Erythroblast (primary cell): ENCODE results near the gene KCNG2.
"Not testable (repeated sequence)": the region's sequence is repeated elsewhere in the genome, so short reads cannot be mapped to it uniquely, and the experiment has no call there.

Source experiments
- DNase-seq, 2 experiments: peaks; one replicate each; lab custom pipeline; 2025; lab: John Stamatoyannopoulos, UW
- GATA1 ChIP-seq: IDR thresholded peaks from 2 replicates; pipeline ENCODE4 v1.6.1; 2011; ENCODE audit warnings: low read depth, mild to moderate bottlenecking, control low read depth, low read length, moderate library complexity
- POLR2A ChIP-seq: IDR thresholded peaks from 2 replicates; pipeline ENCODE4 v1.6.1; 2011; ENCODE audit warnings: mild to moderate bottlenecking, low read length

KCNG2 gene

DNA sequence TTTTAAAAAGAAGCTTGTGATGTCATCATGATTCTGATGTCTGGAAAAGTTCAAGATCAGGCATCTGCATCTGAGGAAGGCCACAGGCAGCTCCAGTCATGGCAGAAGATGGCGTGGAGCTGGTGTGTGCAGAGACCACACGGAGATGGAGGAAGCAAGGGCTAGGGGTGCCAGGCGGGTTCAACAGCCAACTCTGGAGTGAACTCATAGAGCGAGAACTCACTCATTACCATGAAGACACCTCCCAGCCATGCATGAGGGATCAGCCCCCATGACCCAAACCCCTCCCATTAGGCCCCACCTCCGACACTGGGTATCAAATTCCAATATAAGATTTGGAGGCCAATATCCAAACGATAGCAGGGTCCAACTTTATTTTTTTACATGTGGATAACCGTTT, 61.6 kb downstream of the KCNG2 start:
- no peak for DNase-seq
- TF ChIP-seq GATA1 (no peak), POLR2A (no peak)

DNA sequence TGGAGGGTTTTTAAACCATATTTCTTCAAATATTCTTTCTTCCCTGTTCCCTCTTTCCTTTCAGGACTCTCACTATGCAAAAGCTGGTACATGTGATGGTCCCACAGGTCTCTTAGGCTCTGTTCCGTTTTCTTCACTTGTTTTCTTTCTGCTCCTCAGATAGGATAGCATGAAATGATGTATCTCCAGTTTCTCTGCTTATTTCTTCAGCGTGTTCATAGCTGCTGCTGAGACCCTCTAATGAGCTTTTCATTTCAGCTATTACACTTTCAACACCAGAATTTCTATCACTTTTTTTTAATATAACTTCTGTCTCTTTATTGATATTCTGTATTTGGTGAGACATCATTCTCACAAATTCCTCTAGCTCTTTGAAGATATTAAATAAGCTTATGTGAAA, 63.9 kb downstream of the KCNG2 start:
- no peak for DNase-seq
- TF ChIP-seq GATA1 (no peak), POLR2A (no peak)

DNA sequence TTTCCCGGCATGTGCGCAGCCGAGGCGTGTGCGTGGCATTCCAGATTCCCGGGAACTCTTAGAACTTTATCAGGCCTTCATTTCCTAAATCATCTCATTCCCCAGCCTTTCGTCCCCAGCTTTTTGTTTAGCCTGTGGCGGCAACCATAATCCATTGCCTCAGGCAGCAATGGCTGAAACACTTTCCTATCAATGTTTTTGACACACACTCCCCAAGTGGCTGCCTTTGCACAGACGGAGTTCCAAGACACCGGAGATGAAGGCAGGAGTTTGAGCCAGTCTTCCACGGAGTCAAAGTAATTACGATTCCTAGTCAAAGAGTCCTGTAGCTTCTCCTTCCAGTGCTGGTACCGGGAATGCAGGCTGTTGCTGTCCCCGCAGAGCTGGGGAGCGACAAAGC, 64.8 kb downstream of the KCNG2 start:
- DNase-seq, result no peak
- TF ChIP-seq GATA1 (no peak), POLR2A (no peak)

DNA sequence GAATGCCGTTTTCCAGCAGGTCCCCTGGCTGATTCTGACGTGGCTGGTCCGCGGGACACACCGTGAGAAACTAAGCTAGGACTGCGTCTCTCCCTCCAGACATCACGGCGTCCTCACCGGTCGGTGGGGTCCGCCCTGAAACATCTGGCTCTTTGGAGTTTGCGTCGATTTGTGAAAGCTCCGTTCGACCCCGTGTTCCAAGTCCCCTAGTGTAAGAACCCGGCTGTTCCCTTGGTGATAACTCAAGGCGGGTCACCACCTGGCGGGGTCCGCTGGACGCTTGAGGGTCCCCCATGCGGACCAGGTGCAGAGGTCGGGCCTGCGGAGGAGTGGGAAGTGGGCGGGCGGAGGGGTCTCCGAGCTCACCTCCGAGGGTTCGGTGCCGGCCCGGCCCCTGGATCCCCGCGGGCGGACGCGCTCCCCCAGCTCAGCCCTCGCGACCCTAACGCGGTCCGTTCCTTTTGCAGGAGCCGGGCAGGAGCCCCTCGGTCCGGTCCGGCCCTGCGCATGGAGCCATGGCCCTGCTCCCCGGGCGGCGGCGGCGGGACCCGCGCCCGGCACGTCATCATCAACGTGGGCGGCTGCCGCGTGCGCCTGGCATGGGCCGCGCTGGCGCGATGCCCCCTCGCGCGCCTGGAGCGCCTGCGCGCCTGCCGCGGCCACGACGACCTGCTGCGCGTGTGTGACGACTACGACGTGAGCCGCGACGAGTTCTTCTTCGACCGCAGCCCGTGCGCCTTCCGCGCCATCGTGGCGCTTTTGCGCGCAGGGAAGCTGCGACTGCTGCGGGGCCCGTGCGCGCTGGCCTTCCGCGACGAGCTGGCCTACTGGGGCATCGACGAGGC, 65.6 kb downstream of the KCNG2 start:
- TF ChIP-seq GATA1, result no peak
- TF ChIP-seq POLR2A, result no peak
- DNase-seq, result no peak

DNA sequence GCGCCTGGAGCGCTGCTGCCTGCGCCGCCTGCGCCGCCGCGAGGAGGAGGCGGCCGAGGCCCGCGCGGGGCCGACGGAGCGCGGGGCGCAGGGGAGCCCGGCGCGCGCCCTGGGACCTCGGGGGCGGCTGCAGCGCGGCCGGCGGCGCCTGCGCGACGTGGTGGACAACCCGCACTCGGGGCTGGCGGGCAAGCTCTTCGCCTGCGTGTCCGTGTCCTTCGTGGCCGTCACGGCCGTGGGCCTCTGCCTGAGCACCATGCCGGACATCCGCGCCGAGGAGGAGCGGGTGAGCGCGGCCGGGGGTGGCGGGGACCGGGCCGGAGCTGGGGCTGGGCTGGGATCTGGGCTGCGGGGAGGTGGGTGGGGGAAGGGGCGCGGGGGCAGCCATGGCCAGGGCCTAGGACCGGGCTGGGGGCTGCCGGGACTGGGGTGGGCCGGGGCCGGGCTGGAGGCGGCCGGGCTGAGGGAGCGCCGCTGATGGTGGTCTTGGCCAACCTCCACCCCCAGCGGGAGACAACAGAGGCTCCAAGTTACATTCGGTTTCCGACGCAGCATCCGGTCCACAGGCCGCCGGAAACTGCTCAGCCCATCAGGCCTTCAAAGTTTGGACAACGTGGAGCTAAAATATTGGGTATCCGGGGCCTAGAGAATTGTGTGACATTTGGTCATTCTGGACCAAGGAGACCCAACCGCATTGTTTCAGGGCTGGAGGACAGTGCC, 66.4 kb downstream of the KCNG2 start:
- no peak for DNase-seq
- TF ChIP-seq GATA1 (no peak), POLR2A (no peak)

DNA sequence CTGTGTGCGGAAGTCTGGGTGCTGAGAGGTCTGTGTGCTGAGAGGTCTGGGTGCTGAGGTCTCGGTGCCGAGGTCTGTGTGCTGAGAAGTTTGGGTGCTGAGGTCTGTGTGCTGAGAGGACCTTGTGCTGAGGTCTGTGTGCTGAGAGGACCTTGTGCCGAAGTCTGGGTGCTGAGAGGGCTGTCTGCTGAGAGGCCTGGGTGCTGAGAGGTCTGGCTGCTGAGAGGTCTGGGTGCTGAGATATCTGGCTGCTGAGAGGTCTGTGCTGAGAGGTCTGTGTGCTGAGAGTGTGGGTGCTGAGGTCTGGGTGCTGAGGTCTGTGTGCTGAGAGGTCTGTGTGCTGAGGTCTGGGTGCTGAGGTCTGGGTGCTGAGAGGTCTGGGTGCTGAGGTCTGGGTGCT, 67.2 kb downstream of the KCNG2 start:
- DNase-seq, result not testable (repeated sequence)

DNA sequence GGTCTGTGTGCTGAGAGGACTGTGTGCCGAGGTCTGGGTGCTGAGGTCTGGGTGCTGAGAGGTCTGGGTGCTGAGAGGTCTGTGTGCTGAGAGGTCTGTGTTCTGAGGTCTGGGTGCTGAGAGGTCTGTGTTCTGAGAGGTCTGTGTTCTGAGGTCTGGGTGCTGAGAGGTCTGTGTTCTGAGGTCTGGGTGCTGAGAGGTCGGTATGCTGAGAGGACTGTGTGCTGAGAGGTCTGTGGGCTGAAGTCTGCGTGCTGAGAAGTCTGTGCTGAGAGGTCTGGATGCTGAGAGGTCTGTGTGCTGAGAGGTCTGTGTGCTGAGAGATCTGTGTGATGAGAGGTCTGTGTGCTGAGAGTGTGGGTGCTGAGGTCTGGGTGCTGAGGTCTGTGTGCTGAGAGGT, 68.2 kb downstream of the KCNG2 start:
- DNase-seq, result not testable (repeated sequence)

DNA sequence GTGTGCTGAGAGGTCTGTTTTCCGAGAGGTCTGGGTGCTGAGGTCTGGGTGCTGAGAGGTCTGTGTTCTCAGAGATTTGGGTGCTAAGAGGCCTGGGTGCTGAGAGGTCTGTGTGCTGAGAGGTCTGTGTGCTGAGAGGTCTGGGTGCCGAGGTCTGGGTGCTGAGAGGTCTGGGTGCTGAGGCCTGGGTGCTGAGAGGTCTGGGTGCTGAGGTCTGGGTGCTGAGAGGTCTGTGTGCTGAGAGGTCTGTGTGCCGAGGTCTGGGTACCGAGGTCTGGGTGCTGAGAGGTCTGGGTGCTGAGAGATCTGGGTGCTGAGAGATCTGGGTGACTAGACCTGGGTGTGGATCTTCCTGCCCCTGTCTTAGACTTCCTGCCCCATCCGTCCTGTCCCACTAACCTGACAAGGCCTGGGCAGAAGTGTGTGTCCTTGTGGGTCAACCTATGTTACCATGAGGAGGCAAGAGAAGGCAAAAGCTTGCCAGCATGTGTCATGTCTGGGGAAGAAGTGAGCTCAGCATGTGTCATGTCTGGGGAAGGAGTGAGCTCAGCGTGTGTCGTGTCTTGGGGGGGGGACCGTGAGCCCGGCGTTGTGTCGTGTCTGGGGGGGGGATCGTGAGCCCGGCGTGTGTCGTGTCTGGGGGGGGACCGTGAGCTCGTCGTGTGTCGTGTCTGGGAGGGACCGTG, 69.3 kb downstream of the KCNG2 start:
- no peak for TF ChIP-seq POLR2A
- TF ChIP-seq GATA1, result no peak
- no peak for DNase-seq

DNA sequence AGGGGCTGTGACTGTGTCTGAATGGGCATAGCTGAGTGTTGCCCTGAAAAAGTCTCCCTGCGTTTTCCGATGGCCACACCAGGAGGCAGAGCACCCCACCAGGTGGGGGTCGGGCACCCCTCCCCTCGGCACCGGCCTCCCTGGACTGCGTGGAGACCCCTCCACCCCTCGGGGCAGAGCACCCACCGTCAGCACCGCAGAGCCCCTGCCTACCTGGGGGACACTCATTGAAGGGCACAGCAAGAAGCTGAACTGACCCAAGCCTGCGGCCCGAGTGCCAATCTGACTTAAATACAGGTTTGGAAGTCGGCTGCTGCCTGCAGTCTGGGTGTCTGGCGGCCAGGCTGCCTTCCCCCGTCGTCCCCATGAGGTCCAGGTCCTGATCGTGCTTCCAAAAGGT, 69.9 kb downstream of the KCNG2 start:
- TF ChIP-seq GATA1, result no peak
- no peak for TF ChIP-seq POLR2A
- no peak for DNase-seq

DNA sequence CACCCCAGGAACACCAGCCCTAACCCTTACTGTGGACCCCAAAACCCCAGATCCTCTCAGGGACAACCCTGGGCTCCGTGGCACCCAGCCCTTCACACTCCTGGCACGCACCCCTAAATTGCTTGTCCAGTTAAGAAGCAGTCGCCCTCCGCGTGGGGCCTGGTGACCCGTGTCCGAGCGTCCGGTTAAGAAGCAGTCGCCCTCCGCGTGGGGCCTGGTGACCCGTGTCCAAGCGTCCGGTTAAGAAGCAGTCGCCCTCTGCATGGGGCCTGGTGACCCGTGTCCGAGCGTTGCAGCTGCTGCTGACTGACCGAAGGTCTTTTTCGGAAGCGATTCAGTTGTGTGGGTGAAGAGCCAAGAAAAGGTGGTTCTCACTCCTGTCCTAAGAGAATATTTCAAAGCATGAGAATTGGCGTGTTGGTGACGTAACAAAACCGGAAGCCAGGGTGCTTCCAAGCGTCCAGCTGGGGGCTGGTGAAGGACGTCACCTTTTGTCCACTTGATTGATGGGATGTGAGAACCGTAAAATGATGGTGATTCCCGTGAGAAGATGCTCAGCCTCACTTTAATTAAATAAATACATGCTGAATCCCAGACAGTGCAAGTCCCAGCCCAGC, 70.5 kb downstream of the KCNG2 start:
- TF ChIP-seq POLR2A (no peak), GATA1 (no peak)
- DNase-seq, result no peak

DNA sequence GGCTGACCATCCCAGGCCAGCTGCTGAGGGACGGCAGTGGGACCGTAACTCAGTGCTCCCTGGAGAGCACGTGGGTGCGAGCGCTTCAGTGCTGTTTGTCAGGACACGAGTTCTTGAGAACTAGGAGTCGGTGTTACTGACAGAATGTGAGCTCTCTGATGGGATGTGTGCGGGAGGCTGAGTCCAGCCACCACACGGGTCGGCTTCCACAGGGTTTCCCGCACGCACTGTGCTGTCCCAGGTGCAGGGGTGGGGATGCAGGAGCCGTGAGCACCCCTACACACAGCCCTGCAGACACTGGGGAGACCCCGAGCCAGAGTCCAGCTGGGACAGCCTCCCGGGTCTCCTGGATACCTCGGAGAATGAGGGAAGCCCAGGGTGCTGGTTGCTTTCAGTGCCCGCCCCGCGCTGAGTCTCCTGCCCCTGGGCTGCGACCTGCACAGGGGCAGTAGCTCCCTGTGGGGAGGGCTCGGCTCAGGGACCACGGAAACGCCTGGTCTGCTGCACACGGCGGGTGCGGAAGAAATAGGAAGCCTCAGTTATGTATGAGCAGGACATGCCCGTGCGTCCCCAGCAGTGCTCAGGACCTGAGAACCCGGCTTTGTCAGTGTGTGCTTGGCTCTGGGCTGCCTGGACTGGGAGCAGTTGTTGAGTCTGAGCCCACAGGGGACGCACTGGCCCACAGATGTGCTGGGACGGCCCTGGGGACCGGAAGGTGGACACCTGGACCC, 71.2 kb downstream of the KCNG2 start:
- TF ChIP-seq POLR2A, result no peak
- no peak for DNase-seq

DNA sequence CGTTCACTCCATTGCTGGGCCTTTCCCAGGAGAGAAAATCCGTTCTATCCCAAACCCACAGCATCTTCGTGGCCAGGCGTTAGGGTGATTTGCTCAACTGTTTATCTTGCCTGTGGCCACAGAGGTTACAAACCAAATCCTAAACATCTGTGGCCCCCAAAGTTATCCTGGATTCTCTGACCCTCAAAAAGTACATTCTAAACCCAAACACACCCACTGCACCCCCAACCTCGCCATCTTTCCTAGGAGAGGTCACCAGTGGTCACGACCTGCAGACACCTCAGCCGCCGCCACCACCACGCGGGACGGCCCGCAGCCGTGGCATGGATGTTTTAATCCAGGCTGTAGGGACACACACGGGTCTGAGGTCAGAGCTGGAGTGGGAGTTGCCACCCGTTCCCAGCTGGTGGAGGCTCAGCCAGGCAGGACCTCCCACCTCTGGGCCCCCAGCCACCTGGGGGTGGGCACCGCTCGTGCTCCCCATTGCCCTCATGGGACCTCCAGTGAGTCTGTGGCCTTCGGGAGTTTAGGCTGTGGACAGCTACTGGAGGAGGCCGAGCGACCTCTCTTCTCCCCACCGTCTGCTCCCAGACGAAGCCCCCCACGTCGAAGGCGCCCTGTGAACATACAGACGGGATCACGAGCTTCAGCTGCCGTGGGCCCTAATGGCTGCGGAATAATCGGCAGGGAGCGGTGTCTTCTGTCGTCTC, 72.0 kb downstream of the KCNG2 start:
- DNase-seq, result no peak
- TF ChIP-seq POLR2A (no peak), GATA1 (no peak)
